Psoas muscle (tissue), 8 donors: Measurements from ENCODE around the gene NAT14. TPM values are rescaled to one million over a fixed set of nuclear protein-coding genes. Genes with fewer than 3 reads are reported as not detected.

Source experiments
- ATAC-seq, 4 donors: fragments of 200-7000 bp; cut with Tn5 transposase; one replicate each; pipeline ENCODE4 v1.9.1; 2020; ENCODE audit warnings: moderate library complexity in 3 of 4, mild to moderate bottlenecking in 2 of 4
- DNase-seq, 2 donors: peaks; one replicate each; pipeline ENCODE4 v3.0.0-alpha.2; 2020
- H3K27ac ChIP-seq: fragments of 200-600 bp; one replicate; pipeline ENCODE4 v1.8.0; 2022
- H3K27me3 ChIP-seq, 3 donors: fragments of 200-600 bp in 1 of 3; one replicate each; pipeline versions ENCODE4 v1.6.1 to v1.8.0; 2013 to 2022; ENCODE audit warnings: low read length in 2 of 3, mild to moderate bottlenecking in 2 of 3, moderate library complexity in 1 of 3; ENCODE audit not compliant: insufficient read depth in 3 of 3
- H3K36me3 ChIP-seq, 2 donors: fragments of 200-600 bp in 1 of 2; one replicate each; pipeline versions ENCODE4 v1.6.1 to v1.8.0; 2013 to 2022; ENCODE audit warnings: low read depth in 1 of 2, mild to moderate bottlenecking in 1 of 2, moderate library complexity in 1 of 2; ENCODE audit not compliant: insufficient read depth in 1 of 2
- H3K4me1 ChIP-seq: fragments of 200-600 bp; one replicate; pipeline ENCODE4 v1.8.0; 2022
- H3K4me3 ChIP-seq: fragments of 200-600 bp; one replicate; pipeline ENCODE4 v1.8.0; 2022; ENCODE audit warnings: mild to moderate bottlenecking
- H3K9me3 ChIP-seq: fragments of 200-600 bp; one replicate; pipeline ENCODE4 v1.8.0; 2022
- WGBS, 3 donors: extraction: QIAGEN DNeasy Blood & Tissue Kit; methylation state at CpG; one replicate each; pipeline versions ENCODE4 v1.1.6 to v1.1.7; 2013; 5-methylcytosine and 5-hydroxymethylcytosine counted together
- intact Hi-C, 2 donors: fragments of 100-400 bp; cut with DNase I; formaldehyde crosslinking; loops; one replicate each; pipeline versions ENCODE4 v1.11.0 to v1.14.2; 2022
- polyA plus RNA-seq, 3 donors: library from polyadenylated mRNA; stranded (reverse); fragments of 200-250 nt; gene quantifications; one replicate each; pipeline ENCODE4 v1.2.3, GENCODE V29; 2013
- total RNA-seq, 4 donors: library from RNA; stranded (reverse); fragmentation: NEBNext Ultra II Directional in 2 of 4; extraction: Animal tissue kit (Norgen Biotek cat#: 25700) in 2 of 4; gene quantifications; one replicate each; pipeline versions ENCODE4 v1.2.1 to v1.2.4, GENCODE V29; 2021 to 2023
- TF ChIP-seq, protein P1 (sequence below): fragments of 200-600 bp; IDR thresholded peaks from one replicate; pipeline ENCODE4 v1.8.0; 2022; ENCODE audit warnings: antibody characterized with exemption
- donor health status: healthy with polysubstance abuse.
- donor health status: DM: no; HTN: no; CAD: no; lungs with moderate emphysema.
- donor health status: Bipolar disorder and iron deficiency.
- donor health status: healthy.
- donor health status: DM: yes; HTN: yes; CAD: no.
- donor health status: DM: no; HTN: no; CAD: no.
- donor health status: DM: no; HTN: no; CAD: no.
- donor health status: DM: yes; HTN: yes; CAD: no.

Gene NAT14
- total and polyA plus RNA-seq, 7 donors, result 2.0 to 6.3 (median 3.6) TPM

DNA sequence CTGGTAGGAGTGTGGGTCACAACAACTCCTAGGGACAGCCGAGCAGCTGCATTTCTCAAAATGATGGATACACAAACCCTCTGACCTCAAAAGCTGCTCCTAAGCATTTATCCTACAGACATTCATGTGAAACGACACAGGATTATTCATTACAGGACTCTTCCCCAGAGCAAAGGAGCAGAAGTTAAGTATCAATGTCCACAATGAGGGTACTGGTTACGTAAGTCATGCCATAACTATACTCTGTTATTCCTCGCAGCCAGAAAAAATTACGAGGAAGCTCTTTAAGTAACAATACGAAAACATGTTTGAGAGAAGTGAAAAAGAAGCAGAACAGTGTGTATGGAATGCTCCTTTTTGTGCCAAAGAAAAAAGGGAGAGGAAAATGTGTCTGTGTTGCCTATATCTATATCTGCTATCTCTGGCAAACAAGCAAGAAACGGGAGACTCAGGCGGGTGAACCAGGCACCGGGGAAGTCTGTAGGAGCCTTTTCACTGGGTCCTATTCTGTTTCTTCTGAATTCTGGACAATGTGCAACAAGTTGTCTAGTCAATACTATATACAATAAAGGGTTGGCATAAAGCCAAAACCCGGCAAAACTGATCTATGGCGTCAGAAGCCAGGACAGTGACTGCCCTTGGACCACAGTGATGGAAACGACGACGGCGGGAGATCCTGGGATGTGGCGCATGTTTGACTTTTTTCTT is 24.9 kb upstream of the NAT14 start:
- no peak for DNase-seq
- Histone ChIP-seq H3K36me3 (no peaks in the 10 kb centered on the region), H3K27ac (peak overlapping the region; percentile 95), H3K4me1 (peaks cover 2% of the 10 kb centered on the region), H3K27me3 (no peaks in the 10 kb centered on the region), H3K9me3 (no peaks in the 10 kb centered on the region), H3K4me3 (peak overlapping the region; percentile 98)
- ATAC-seq, result no peak
- TF ChIP-seq, protein P1, sequence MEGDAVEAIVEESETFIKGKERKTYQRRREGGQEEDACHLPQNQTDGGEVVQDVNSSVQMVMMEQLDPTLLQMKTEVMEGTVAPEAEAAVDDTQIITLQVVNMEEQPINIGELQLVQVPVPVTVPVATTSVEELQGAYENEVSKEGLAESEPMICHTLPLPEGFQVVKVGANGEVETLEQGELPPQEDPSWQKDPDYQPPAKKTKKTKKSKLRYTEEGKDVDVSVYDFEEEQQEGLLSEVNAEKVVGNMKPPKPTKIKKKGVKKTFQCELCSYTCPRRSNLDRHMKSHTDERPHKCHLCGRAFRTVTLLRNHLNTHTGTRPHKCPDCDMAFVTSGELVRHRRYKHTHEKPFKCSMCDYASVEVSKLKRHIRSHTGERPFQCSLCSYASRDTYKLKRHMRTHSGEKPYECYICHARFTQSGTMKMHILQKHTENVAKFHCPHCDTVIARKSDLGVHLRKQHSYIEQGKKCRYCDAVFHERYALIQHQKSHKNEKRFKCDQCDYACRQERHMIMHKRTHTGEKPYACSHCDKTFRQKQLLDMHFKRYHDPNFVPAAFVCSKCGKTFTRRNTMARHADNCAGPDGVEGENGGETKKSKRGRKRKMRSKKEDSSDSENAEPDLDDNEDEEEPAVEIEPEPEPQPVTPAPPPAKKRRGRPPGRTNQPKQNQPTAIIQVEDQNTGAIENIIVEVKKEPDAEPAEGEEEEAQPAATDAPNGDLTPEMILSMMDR, result no peak
- intact Hi-C loops, result loop anchor here in 1 of 2 donors (5.0 kb wide), 1 partner anchor 158 kb away; no protein-coding TSS in a partner anchor
- 33 to 40% (median 40%) methylated on average over 16 of the region's 16 CpGs for whole genome bisulfite sequencing, 3 donors

DNA sequence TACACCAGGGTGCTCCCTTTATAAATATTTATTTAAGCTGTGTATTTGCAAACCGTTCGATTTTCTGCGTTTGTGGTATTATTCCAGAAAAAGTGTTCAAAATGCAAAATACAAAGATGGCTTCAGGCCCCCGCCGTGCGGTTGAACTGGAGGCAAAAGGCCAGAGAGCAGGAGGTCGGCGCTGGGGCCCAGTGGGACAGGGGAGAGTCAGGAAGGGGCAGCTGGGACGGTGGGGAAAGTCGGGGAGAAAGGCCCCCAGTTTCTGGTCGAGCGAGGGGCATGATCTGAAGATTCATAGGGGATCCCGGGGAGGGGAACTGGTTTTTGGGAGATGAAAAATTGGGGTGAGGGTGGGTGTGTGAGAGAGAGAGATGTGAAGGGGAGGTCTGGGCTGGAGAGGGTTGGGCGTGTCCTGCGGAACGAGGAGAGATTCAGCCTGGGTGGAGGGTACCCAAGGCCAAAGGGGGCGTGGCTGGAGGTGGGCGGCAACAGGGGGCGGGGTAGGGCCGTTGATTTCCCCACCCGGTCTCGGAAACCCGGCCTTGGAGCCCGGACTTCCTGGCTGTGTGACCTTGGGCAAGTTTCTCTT is 24.2 kb upstream of the NAT14 start:
- intact Hi-C loops, result no loop called here
- H3K4me1 ChIP-seq, result peaks cover 2% of the 10 kb centered on the region
- 6 to 9% (median 9%) methylated on average over 19 to 24 of the region's 24 CpGs for WGBS, 3 donors
- H3K27me3 ChIP-seq, result no peaks in the 10 kb centered on the region
- H3K36me3 ChIP-seq, result no peaks in the 10 kb centered on the region
- H3K9me3 ChIP-seq, result no peaks in the 10 kb centered on the region
- peak; percentile 86 to 91 for DNase-seq
- H3K4me3 ChIP-seq, result peak overlapping the region; percentile 98
- H3K27ac ChIP-seq, result peak overlapping the region; percentile 95
- TF ChIP-seq, protein P1, result no peak
- peak; percentile 54 to 72 (median 62) for ATAC-seq

DNA sequence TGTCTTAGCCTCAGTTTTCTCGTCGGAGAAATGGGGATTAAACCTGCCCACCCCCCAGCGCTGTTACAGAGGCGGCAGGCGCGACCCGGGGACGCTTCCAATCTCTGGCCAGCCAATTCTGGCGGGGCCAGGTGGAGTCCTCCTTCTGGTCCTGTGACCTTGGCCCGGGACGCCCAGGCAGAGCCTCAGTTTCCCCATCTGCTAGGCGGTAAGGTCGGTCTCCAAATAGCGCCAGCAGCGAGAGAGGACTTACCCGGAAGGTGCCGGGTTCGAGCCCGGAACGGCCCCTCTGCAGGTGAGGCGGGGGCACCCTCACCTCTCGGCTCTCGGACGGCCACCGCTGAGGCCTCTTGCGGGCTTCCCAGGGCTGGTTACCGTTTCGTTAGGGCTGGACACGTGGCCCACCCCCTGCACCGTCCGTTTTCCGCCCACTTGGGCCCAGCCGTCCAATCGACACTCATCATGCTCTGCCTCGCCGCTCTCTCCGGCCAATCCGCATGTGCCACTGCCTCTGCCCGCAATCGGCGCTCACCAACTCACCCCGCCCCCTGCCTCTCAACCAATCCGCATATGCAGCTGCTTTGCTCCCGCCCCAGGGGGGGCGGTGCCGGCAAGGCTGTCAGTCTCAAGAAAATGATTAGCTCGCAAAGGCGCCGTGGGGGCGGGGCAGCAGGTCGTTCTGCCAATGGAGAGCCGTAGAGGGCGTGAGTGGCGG is 23.6 kb upstream of the NAT14 start, which contains the start of gene ISOC2:
Gene ISOC2, minus strand, starts transcription at position 384 of the 715 bp plus-strand sequence. CDS start 5,156 bp downstream, outside the sequence.
- ATAC-seq (peak; percentile 96 to 97 (median 96)), DNase-seq (peak; percentile 100)
- H3K36me3 ChIP-seq, result no peaks in the 10 kb centered on the region
- TF ChIP-seq, protein P1, result no peak
- H3K4me1 ChIP-seq, result peaks cover 2% of the 10 kb centered on the region
- H3K9me3 ChIP-seq, result no peaks in the 10 kb centered on the region
- intact Hi-C loops, result no loop called here
- peak within 1 kb of the TSS; percentile 98 for H3K4me3 ChIP-seq
- 0 to 4% (median 0%) methylated on average over 38 to 54 of the region's 54 CpGs for WGBS, 3 donors
- no peaks in the 10 kb centered on the region for H3K27me3 ChIP-seq
- peak within 1 kb of the TSS; percentile 95 for H3K27ac ChIP-seq

DNA sequence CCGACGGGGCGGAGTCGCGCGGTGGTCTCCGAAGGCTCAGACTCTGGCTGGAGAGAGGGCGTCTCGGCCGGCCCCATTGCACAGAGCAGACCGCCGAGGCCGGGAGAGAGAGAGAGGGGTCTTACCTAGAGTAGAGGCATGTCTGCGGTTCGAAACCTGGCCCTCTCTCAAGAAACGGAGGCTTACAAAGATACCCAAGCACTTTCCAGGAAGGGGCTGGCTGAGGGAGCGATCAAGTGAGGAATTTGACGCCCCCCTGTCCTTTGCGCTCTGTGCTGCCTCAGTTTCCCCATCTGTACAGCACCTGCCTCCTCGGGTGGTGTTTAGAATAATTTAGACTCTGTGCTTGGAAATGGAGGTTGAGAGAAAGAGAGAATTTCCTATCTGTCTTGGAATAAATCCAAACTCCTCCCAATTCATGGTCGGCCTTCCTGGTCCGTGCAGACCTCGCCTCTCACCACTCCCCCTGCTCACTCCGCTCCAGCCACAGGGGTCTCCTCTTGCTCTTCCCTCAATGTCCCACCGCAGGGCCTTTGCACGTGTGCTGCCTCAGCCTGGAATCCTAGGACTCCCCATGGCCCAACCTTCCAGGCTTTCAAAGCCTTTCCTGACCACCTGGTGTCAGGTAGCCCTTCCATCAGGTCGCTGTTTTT is 22.9 kb upstream of the NAT14 start:
- 13 to 14% (median 14%) methylated on average over 26 to 27 of the region's 27 CpGs for WGBS, 3 donors
- H3K27me3 ChIP-seq, result no peaks in the 10 kb centered on the region
- H3K4me3 ChIP-seq, result peak overlapping the region; percentile 98
- no peaks in the 10 kb centered on the region for H3K36me3 ChIP-seq
- no peaks in the 10 kb centered on the region for H3K9me3 ChIP-seq
- peak overlapping the region; percentile 95 for H3K27ac ChIP-seq
- H3K4me1 ChIP-seq, result peaks cover 2% of the 10 kb centered on the region
- intact Hi-C loops, result no loop called here
- ATAC-seq (no peak), DNase-seq (no peak)
- TF ChIP-seq, protein P1, result no peak
